Pancreas (tissue), 10 donors: ENCODE results near the gene CTIF. TPM values are rescaled to one million over a fixed set of nuclear protein-coding genes. Genes with fewer than 3 reads are reported as not detected.

Experiments used
- ATAC-seq, 4 donors: fragments of 200-7000 bp; cut with Tn5 transposase; one replicate each; pipeline versions ENCODE4 v1.8.0 to v1.9.1; 2020; ENCODE audit warnings: mild to moderate bottlenecking in 4 of 4, moderate library complexity in 4 of 4
- DNase-seq, 6 donors: peaks; one replicate each; pipeline ENCODE4 v3.0.0-alpha.2; 2020
- FAIRE-seq: peaks from 2 replicates; lab custom pipeline; 2012; peaks lifted over from hg19 to GRCh38; lab: Jason Lieb, UNC
- H3K27ac ChIP-seq, 4 donors: fragments of 200-600 bp; sonication (generic); 1 replicate in 3 of 4; 2 replicates in 1 of 4; pipeline versions ENCODE4 v1.5.0 to v1.8.0; 2020
- H3K27me3 ChIP-seq, 4 donors: fragments of 200-600 bp; one replicate each; pipeline ENCODE4 v1.8.0; 2021
- H3K36me3 ChIP-seq, 3 donors: fragments of 200-600 bp; sonication (generic) in 1 of 3; one replicate each; pipeline versions ENCODE4 v1.5.0 to v1.8.0; 2020 to 2021
- H3K4me1 ChIP-seq, 3 donors: fragments of 200-600 bp; one replicate each; pipeline ENCODE4 v1.8.0; 2021
- H3K4me3 ChIP-seq, 4 donors: fragments of 200-600 bp; sonication (generic) in 2 of 4; one replicate each; pipeline versions ENCODE4 v1.5.0 to v1.8.0; 2020 to 2021
- H3K9me3 ChIP-seq, 4 donors: fragments of 200-600 bp; one replicate each; pipeline ENCODE4 v1.8.0; 2021
- CTCF ChIP-seq, 4 donors: fragments of 200-600 bp; sonication (generic) in 3 of 4; IDR thresholded peaks; one replicate each; pipeline versions ENCODE4 v1.5.0 to v1.8.0; 2021; ENCODE audit warnings: antibody characterized with exemption in 4 of 4
- WGBS, 2 donors: extraction: QIAGEN DNeasy Blood & Tissue Kit; methylation state at CpG; one replicate each; pipeline ENCODE4 v1.1.7; 2013; 5-methylcytosine and 5-hydroxymethylcytosine counted together
- intact Hi-C, 3 donors: fragments of 100-400 bp; cut with DNase I; formaldehyde crosslinking; loops; one replicate each; pipeline versions ENCODE4 v1.11.1 to v1.14.2; 2022
- polyA plus RNA-seq, 2 donors: library from polyadenylated mRNA; stranded (reverse); fragments of 200-250 nt; gene quantifications; one replicate each; pipeline ENCODE4 v1.2.3, GENCODE V29; 2013
- total RNA-seq, 6 donors: library from RNA; stranded (reverse); fragmentation: NEBNext Ultra II Directional in 4 of 6; extraction: Animal tissue kit (Norgen Biotek cat#: 25700) in 4 of 6; gene quantifications; one replicate each; pipeline versions ENCODE4 v1.2.1 to v1.2.4, GENCODE V29; 2021 to 2023
- donor health status: healthy with polysubstance abuse.
- donor health status: DM: no; HTN: no; CAD: no; lungs with moderate emphysema.
- donor health status: DM: no; HTN: no; CAD: no.
- donor health status: control.
- donor health status: control.
- donor health status: Bipolar disorder and iron deficiency.
- donor health status: DM: yes; HTN: yes; CAD: no.
- donor health status: DM: no; HTN: no; CAD: no.
- donor health status: DM: no; HTN: no; CAD: no.
- donor health status: DM: yes; HTN: yes; CAD: no.

Gene CTIF
- total and polyA plus RNA-seq, 8 donors, result 15.1 to 27.4 (median 16.7) TPM

GRCh38 chr18:48680339-48681250 is 141.8 kb downstream of the CTIF start:
- peak overlapping the region in 1 of 4 donors; percentile 26 for H3K27ac ChIP-seq
- FAIRE-seq, result no peak
- intact Hi-C loops, result no loop called here

GRCh38 chr18:48682768-48683167 is 143.9 kb downstream of the CTIF start:
- no peak overlapping the region for H3K27ac ChIP-seq
- FAIRE-seq (no peak), DNase-seq (no peak), ATAC-seq (no peak)
- intact Hi-C loops, result no loop called here
- H3K36me3 ChIP-seq, result no peaks in the 10 kb centered on the region
- no peak overlapping the region for H3K4me3 ChIP-seq
- H3K9me3 ChIP-seq, result no peaks in the 10 kb centered on the region
- no peaks in the 10 kb centered on the region for H3K4me1 ChIP-seq
- TF ChIP-seq CTCF (IDR thresholded peaks at IDR 0.05), result no peak
- 93 to 94% methylated on average over 13 of the region's 13 CpGs for WGBS, 2 donors
- H3K27me3 ChIP-seq, result no peaks in the 10 kb centered on the region

More at GRCh38 chr18:48680339-48681250, 141.8 kb downstream of the CTIF start:
- DNase-seq (no peak), ATAC-seq (peak in 2 of 4 donors; percentile 23 to 64)
- Histone ChIP-seq H3K9me3 (no peaks in the 10 kb centered on the region), H3K4me1 (no peaks in the 10 kb centered on the region), H3K4me3 (no peak overlapping the region), H3K27me3 (no peaks in the 10 kb centered on the region), H3K36me3 (no peaks in the 10 kb centered on the region)
- TF ChIP-seq CTCF (IDR thresholded peaks at IDR 0.05), result no peak
- 90 to 93% methylated on average over 22 to 23 of the region's 23 CpGs for WGBS, 2 donors

GRCh38 chr18:48683197-48683596 is 144.4 kb downstream of the CTIF start:
- 74 to 88% methylated on average over 6 of the region's 6 CpGs for WGBS, 2 donors
- no peak for TF ChIP-seq CTCF (IDR thresholded peaks at IDR 0.05)
- no peak for FAIRE-seq

DNA sequence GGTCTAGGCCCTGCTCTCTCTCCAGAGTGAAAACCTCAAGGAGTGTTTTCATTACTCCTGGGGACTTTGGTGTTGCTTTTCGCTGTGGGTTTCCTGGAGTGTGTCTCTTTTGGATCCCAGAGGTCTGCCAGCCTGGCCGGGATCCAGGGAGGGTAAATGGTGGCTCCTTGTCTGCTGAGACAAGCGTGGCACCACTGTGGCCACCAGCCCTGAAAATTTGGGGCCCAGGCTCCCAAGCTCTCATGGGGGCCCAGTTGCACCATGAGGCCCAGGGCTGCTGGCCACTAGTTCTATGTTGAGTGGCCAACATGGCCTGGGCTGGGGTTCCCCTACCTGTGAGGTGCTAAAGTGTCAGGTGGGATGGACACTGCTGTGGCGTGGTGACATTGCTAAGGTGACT is 144.8 kb downstream of the CTIF start:
- intact Hi-C loops, result no loop called here

More at GRCh38 chr18:48683197-48683596, 144.4 kb downstream of the CTIF start:
- intact Hi-C loops, result no loop called here
- H3K27me3 ChIP-seq, result no peaks in the 10 kb centered on the region
- no peak for ATAC-seq
- no peak overlapping the region for H3K27ac ChIP-seq
- no peak for DNase-seq
- H3K9me3 ChIP-seq, result no peaks in the 10 kb centered on the region
- H3K4me1 ChIP-seq, result no peaks in the 10 kb centered on the region
- H3K4me3 ChIP-seq, result no peak overlapping the region
- no peaks in the 10 kb centered on the region for H3K36me3 ChIP-seq

More for the DNA sequence above, 144.8 kb downstream of the CTIF start:
- Histone ChIP-seq H3K27ac (no peak overlapping the region), H3K27me3 (no peaks in the 10 kb centered on the region), H3K36me3 (no peaks in the 10 kb centered on the region), H3K4me3 (no peak overlapping the region), H3K9me3 (no peaks in the 10 kb centered on the region), H3K4me1 (no peaks in the 10 kb centered on the region)
- ATAC-seq (no peak), FAIRE-seq (no peak), DNase-seq (no peak)
- 92 to 95% methylated on average over 4 of the region's 4 CpGs for WGBS, 2 donors
- no peak for TF ChIP-seq CTCF (IDR thresholded peaks at IDR 0.05)
